PC-3 (cell line): ENCODE results near the gene CHRNA4. TPM values are rescaled to one million over a fixed set of nuclear protein-coding genes. Genes with fewer than 3 reads are reported as not detected.

ENCODE experiments used
- ATAC-seq: fragments of 200-7000 bp; cut with Tn5 transposase; 2 replicates; pipeline ENCODE4 v1.9.1; 2020; ENCODE audit warnings: mild to moderate bottlenecking, moderate library complexity
- BruUV-seq: library from RNA; stranded (reverse); fragments of 400-500 nt; replicated peaks from 2 replicates; lab custom pipeline; 2021; lab: Mats Ljungman, UMichigan
- CTCF ChIA-PET: fragments of 300-600 bp; sonication (Branson Sonifier 250); formaldehyde crosslinking; loops from one replicate; lab custom pipeline; 2022; ENCODE audit warnings: antibody characterized with exemption; lab: Charles Lee
- POLR2A ChIA-PET: fragments of 300-600 bp; sonication (Branson Sonifier 250); formaldehyde crosslinking; loops from one replicate; lab custom pipeline; 2022; ENCODE audit warnings: antibody characterized with exemption; ENCODE audit not compliant: unreplicated experiment; lab: Charles Lee
- DNase-seq: peaks from one replicate; pipeline ENCODE4 v3.0.0-alpha.2; 2015
- H2AFZ ChIP-seq: fragments of 300-600 bp; sonication (generic); 2 replicates; pipeline ENCODE4 v1.6.0; 2016; ENCODE audit warnings: antibody characterized with exemption, low read length
- H3F3A ChIP-seq: fragments of 300-600 bp; sonication (generic); one replicate; pipeline ENCODE4 v1.6.0; 2017; ENCODE audit warnings: antibody characterized with exemption, low read length, control low read depth, mild to moderate bottlenecking; ENCODE audit not compliant: unreplicated experiment
- H3K27ac ChIP-seq: fragments of 300-600 bp; sonication (generic); 2 replicates; pipeline ENCODE4 v1.5.1; 2016; ENCODE audit warnings: mild to moderate bottlenecking, low read length
- H3K27me3 ChIP-seq: fragments of 300-600 bp; sonication (generic); 2 replicates; pipeline ENCODE4 v1.6.1; 2016; ENCODE audit warnings: low read length, mixed read lengths
- H3K36me3 ChIP-seq: fragments of 300-600 bp; sonication (generic); 2 replicates; pipeline ENCODE4 v1.6.1; 2016; ENCODE audit warnings: low read depth, mixed run types, low read length, mixed read lengths
- H3K4me1 ChIP-seq: fragments of 300-600 bp; sonication (generic); 2 replicates; pipeline ENCODE4 v1.5.1; 2016; ENCODE audit warnings: low read length; ENCODE audit not compliant: insufficient read depth
- H3K4me2 ChIP-seq: fragments of 300-600 bp; sonication (generic); 2 replicates; pipeline ENCODE4 v1.6.0; 2016; ENCODE audit warnings: low read length
- H3K4me3 ChIP-seq: fragments of 300-600 bp; sonication (generic); 2 replicates; pipeline ENCODE4 v1.5.1; 2016; ENCODE audit warnings: mild to moderate bottlenecking, low read length, mixed read lengths
- H3K79me2 ChIP-seq: fragments of 300-600 bp; sonication (generic); 2 replicates; pipeline ENCODE4 v1.6.1; 2017; ENCODE audit warnings: low read length, mixed read lengths
- H3K9ac ChIP-seq: fragments of 300-600 bp; sonication (generic); 2 replicates; pipeline ENCODE4 v1.6.0; 2016; ENCODE audit warnings: mild to moderate bottlenecking, low read length
- H3K9me2 ChIP-seq: fragments of 300-600 bp; sonication (generic); replicated peaks from 2 replicates; pipeline ENCODE4 v1.6.1; 2016; ENCODE audit warnings: mixed run types, low read length, mixed read lengths
- H3K9me3 ChIP-seq: fragments of 300-600 bp; sonication (generic); 2 replicates; pipeline ENCODE4 v1.6.1; 2016; ENCODE audit warnings: low read length, mixed read lengths
- H4K20me1 ChIP-seq: fragments of 300-600 bp; sonication (generic); 2 replicates; pipeline ENCODE4 v1.6.1; 2016; ENCODE audit warnings: low read length, mixed read lengths
- CTCF ChIP-seq: fragments of 300-600 bp; sonication (generic); conservative IDR thresholded peaks from 2 replicates; pipeline ENCODE4 v1.5.1; 2017; ENCODE audit warnings: antibody characterized with exemption, low read depth, mild to moderate bottlenecking, low read length
- EZH2 ChIP-seq: fragments of 300-600 bp; sonication (generic); IDR thresholded peaks from one replicate; pipeline ENCODE4 v1.6.1; 2017; ENCODE audit warnings: antibody characterized with exemption, mild to moderate bottlenecking, low read length; ENCODE audit not compliant: unreplicated experiment
- EZH2phosphoT487 ChIP-seq: fragments of 300-600 bp; sonication (generic); IDR thresholded peaks from 2 replicates; pipeline ENCODE4 v1.6.1; 2018; ENCODE audit warnings: mild to moderate bottlenecking, antibody characterized with exemption, low read length, borderline replicate concordance
- intact Hi-C: fragments of 100-400 bp; cut with micrococcal nuclease; formaldehyde crosslinking; loops from 2 replicates; pipeline ENCODE4 v1.9.0; 2023
- total RNA-seq: library from RNA; depleted of rRNA; stranded (reverse); fragments of >200 nt; gene quantifications from 2 replicates; pipeline ENCODE4 v1.2.3, GENCODE V29; 2014

The CHRNA4 gene
- total RNA-seq, 1 experiment from 2014 or later: not detected

GRCh38 chr20:63328026-63328700 is 33.0 kb downstream of the CHRNA4 start:
- Histone ChIP-seq H4K20me1 (no peaks in the 10 kb centered on the region), H3F3A (no peaks in the 10 kb centered on the region), H3K4me1 (peaks cover 10% of the 10 kb centered on the region; the same call in 1 of the 2 replicates), H3K4me2 (no peak overlapping the region), H3K4me3 (no peak overlapping the region), H3K9ac (no peak overlapping the region), H3K9me2 (no peaks in the 10 kb centered on the region), H3K27ac (no peak overlapping the region), H3K9me3 (no peaks in the 10 kb centered on the region), H3K79me2 (no peaks in the 10 kb centered on the region), H2AFZ (no peak overlapping the region), H3K36me3 (no peaks in the 10 kb centered on the region), H3K27me3 (peaks cover 16% of the 10 kb centered on the region; the same call in 1 of the 2 replicates)
- intact Hi-C loops: no loop called here
- ChIA-PET CTCF (no interaction called here), POLR2A (no interaction called here)
- no peak for DNase-seq
- no TSS peak for BruUV-seq
- TF ChIP-seq EZH2phosphoT487 (no peak), CTCF (no peak), EZH2 (no peak)
- no peak for ATAC-seq

GRCh38 chr20:63327231-63327745 is 33.9 kb downstream of the CHRNA4 start:
- no peak overlapping the region for H2AFZ ChIP-seq
- ATAC-seq (no peak), DNase-seq (no peak)
- intact Hi-C loops: no loop called here
- H3K4me2 ChIP-seq: no peak overlapping the region
- no peaks in the 10 kb centered on the region for H3K36me3 ChIP-seq
- no TSS peak for BruUV-seq
- H3K9ac ChIP-seq: no peak overlapping the region
- no peaks in the 10 kb centered on the region for H4K20me1 ChIP-seq
- ChIA-PET CTCF (no interaction called here), POLR2A (interaction anchor here (0.5 kb wide), 1 partner anchor 10 kb away, joined by 11 read pairs; no protein-coding TSS in a partner anchor)
- H3K27me3 ChIP-seq: peaks cover 20% of the 10 kb centered on the region; the same call in 1 of the 2 replicates
- TF ChIP-seq EZH2phosphoT487 (no peak), EZH2 (no peak), CTCF (no peak)
- no peaks in the 10 kb centered on the region for H3F3A ChIP-seq
- no peaks in the 10 kb centered on the region for H3K79me2 ChIP-seq
- H3K9me2 ChIP-seq: no peaks in the 10 kb centered on the region
- no peak overlapping the region for H3K4me3 ChIP-seq
- H3K27ac ChIP-seq: no peak overlapping the region
- H3K9me3 ChIP-seq: no peaks in the 10 kb centered on the region
- H3K4me1 ChIP-seq: peaks cover 10% of the 10 kb centered on the region; the same call in 1 of the 2 replicates
